Stimulated activated CD8-positive, alpha-beta memory T cell treated with anti-CD3 and anti-CD28 coated beads, Interleukin-4, amount 100 ng/mL, for 48 hours (primary cell): ENCODE results near the gene HP1BP3.
"Not testable (repeated sequence)": the region's sequence is repeated elsewhere in the genome, so short reads cannot be mapped to it uniquely, and the experiment has no call there.

Source experiments
- DNase-seq: peaks from one replicate; pipeline ENCODE4 v3.0.0-alpha.2; 2020

HP1BP3 gene

GRCh38 chr1:20726932-20727745 lies 60.0 kb downstream of the HP1BP3 start:
- peak; percentile 12 for DNase-seq

- peak; percentile 19 for DNase-seq
Measured at GRCh38 chr1:20726118-20726911, 60.8 kb downstream of the HP1BP3 start.

- DNase-seq: peak; percentile 19
Measured at GRCh38 chr1:20725189-20726117, 61.7 kb downstream of the HP1BP3 start.

- peak; percentile 19 for DNase-seq
Measured at GRCh38 chr1:20724364-20725188, 62.5 kb downstream of the HP1BP3 start.

- peak; percentile 19 for DNase-seq
Measured at GRCh38 chr1:20723537-20724363, 63.4 kb downstream of the HP1BP3 start.

- DNase-seq: no peak
Measured at GRCh38 chr1:20723159-20723536, 64.0 kb downstream of the HP1BP3 start.

GRCh38 chr1:20721117-20722061 lies 65.7 kb downstream of the HP1BP3 start:
- no peak for DNase-seq

GRCh38 chr1:20720631-20721091 lies 66.4 kb downstream of the HP1BP3 start:
- no peak for DNase-seq

GRCh38 chr1:20719871-20720620 lies 67.1 kb downstream of the HP1BP3 start:
- DNase-seq: no peak

GRCh38 chr1:20719261-20719660 lies 67.8 kb downstream of the HP1BP3 start:
- no peak for DNase-seq

- not testable (repeated sequence) for DNase-seq
Measured at GRCh38 chr1:20718343-20718882, 68.7 kb downstream of the HP1BP3 start.

GRCh38 chr1:20717452-20718342 lies 69.4 kb downstream of the HP1BP3 start, which contains the start of gene KIF17:
KIF17 (minus strand) TSS chr1:20718007; CDS start chr1:20717706, 301 bp downstream.
- peak; percentile 71 for DNase-seq

- DNase-seq: no peak
Measured at GRCh38 chr1:20716232-20716631, 70.9 kb downstream of the HP1BP3 start.

- no peak for DNase-seq
Measured at GRCh38 chr1:20715406-20715805, 71.7 kb downstream of the HP1BP3 start.

- no peak for DNase-seq
Measured at GRCh38 chr1:20713440-20713839, 73.7 kb downstream of the HP1BP3 start.

GRCh38 chr1:20712215-20712577 lies 74.9 kb downstream of the HP1BP3 start:
- DNase-seq: no peak
